Right lobe of liver (tissue), 6 donors: ENCODE measurements around the gene PLAAT4. TPM values are rescaled to one million over a fixed set of nuclear protein-coding genes. Genes with fewer than 3 reads are reported as not detected.
"Not testable (repeated sequence)": the region's sequence is repeated elsewhere in the genome, so short reads cannot be mapped to it uniquely, and the experiment has no call there.

Experiments
- ATAC-seq, 4 donors: fragments of 200-7000 bp; cut with Tn5 transposase; one replicate each; pipeline ENCODE4 v1.9.1; 2020; ENCODE audit warnings: mild to moderate bottlenecking in 4 of 4, moderate library complexity in 4 of 4
- DNase-seq, 3 donors: peaks; one replicate each; pipeline ENCODE4 v3.0.0-alpha.2; 2020
- H3K27ac ChIP-seq, 3 donors: fragments of 200-600 bp; one replicate each; pipeline ENCODE4 v1.8.0; 2022
- H3K27me3 ChIP-seq, 2 donors: fragments of 200-600 bp; one replicate each; pipeline ENCODE4 v1.8.0; 2022
- H3K36me3 ChIP-seq, 4 donors: fragments of 200-600 bp; sonication (generic) in 1 of 4; one replicate each; pipeline versions ENCODE4 v1.5.1 to v1.8.0; 2017 to 2022; ENCODE audit warnings: control low read depth in 1 of 4
- H3K4me1 ChIP-seq, 4 donors: fragments of 200-600 bp; sonication (generic) in 1 of 4; one replicate each; pipeline versions ENCODE4 v1.5.1 to v1.8.0; 2017 to 2022; ENCODE audit warnings: control low read depth in 1 of 4
- H3K4me3 ChIP-seq, 3 donors: fragments of 200-600 bp; one replicate each; pipeline ENCODE4 v1.8.0; 2022
- H3K9me3 ChIP-seq, 4 donors: fragments of 200-600 bp; sonication (generic) in 1 of 4; one replicate each; pipeline versions ENCODE4 v1.5.1 to v1.8.0; 2017 to 2022; ENCODE audit warnings: control low read depth in 1 of 4
- CTCF ChIP-seq, 4 donors: fragments of 200-600 bp in 3 of 4; fragments of 450-650 bp in 1 of 4; IDR thresholded peaks; one replicate each; pipeline versions ENCODE4 v1.5.1 to v1.8.0; 2016 to 2022; ENCODE audit warnings: antibody characterized with exemption in 4 of 4, mild to moderate bottlenecking in 2 of 4
- POLR2A ChIP-seq: fragments of 450-650 bp; IDR thresholded peaks from one replicate; pipeline ENCODE4 v1.6.1; 2017; ENCODE audit warnings: antibody characterized with exemption, mild to moderate bottlenecking
- WGBS: methylation state at CpG from one replicate; pipeline ENCODE4 v1.1.6; 2018; ENCODE audit warnings: low coverage, low lambda C conversion rate; ENCODE audit not compliant: insufficient coverage; ENCODE audit errors: missing lambda C conversion rate; 5-methylcytosine and 5-hydroxymethylcytosine counted together
- intact Hi-C, 2 donors: fragments of 100-400 bp; cut with DNase I; formaldehyde crosslinking; loops; one replicate each; pipeline versions ENCODE4 v1.11.2 to v1.14.1; 2022
- total RNA-seq, 6 experiments: library from RNA; depleted of rRNA in 2 of 6; stranded (reverse); fragments of >200 nt in 2 of 6; fragmentation: NEBNext Ultra II Directional in 3 of 6; extraction: Animal tissue kit (Norgen Biotek cat#: 25700) in 3 of 6; gene quantifications; one replicate each; pipeline versions ENCODE4 v1.1.0 to v1.2.4, GENCODE V29; 2016 to 2023
- donor health status: DM: no; HTN: yes; CAD: no.
- donor health status: DM: no; HTN: no; CAD: no.
- donor health status: DM: no; HTN: no; CAD: no.
- donor health status: DM: no; HTN: yes; CAD: no.
- donor health status: DM: no; HTN: yes; CAD: no.

The PLAAT4 gene
- total RNA-seq, 6 experiments from 2014 or later = 15.9 to 56.8 (median 47.0) TPM

GRCh38 chr11:63535734-63536133, 874 bp upstream of the PLAAT4 start:
- H3K4me1 ChIP-seq = peaks cover 3 to 19% (median 12%) of the 10 kb centered on the region in 4 donors
- no peak for TF ChIP-seq POLR2A
- no peak for TF ChIP-seq CTCF (IDR thresholded peaks at IDR 0.05)
- ATAC-seq (no peak), DNase-seq (no peak)
- no peaks in the 10 kb centered on the region for H3K9me3 ChIP-seq
- H3K27ac ChIP-seq = peak overlapping the region in 2 of 3 donors; percentile 84 to 92
- no CpG with 5 or more reads among the region's 1 CpG for WGBS
- H3K27me3 ChIP-seq = no peaks in the 10 kb centered on the region
- H3K36me3 ChIP-seq = peaks cover 0 to 2% (median 0%) of the 10 kb centered on the region in 4 donors
- no peak overlapping the region for H3K4me3 ChIP-seq
- intact Hi-C loops = no loop called here

GRCh38 chr11:63537293-63538101, 889 bp downstream of the PLAAT4 start:
- intact Hi-C loops = no loop called here
- DNase-seq = peak; percentile 69 to 88 (median 84)
- WGBS = 20% methylated on average over 7 of the region's 8 CpGs

GRCh38 chr11:63542506-63542905, 5.9 kb downstream of the PLAAT4 start:
- DNase-seq, H3K27ac ChIP-seq, H3K9me3 ChIP-seq, ATAC-seq, H3K4me3 ChIP-seq, H3K36me3 ChIP-seq, intact Hi-C loops, H3K27me3 ChIP-seq: not testable (repeated sequence)
- H3K4me1 ChIP-seq = peaks cover 0 to 11% (median 6%) of the 10 kb centered on the region in 4 donors
- WGBS = 69% methylated on average over 2 of the region's 2 CpGs

More at GRCh38 chr11:63537293-63538101, 889 bp downstream of the PLAAT4 start:
- Histone ChIP-seq H3K4me1 (peaks cover 0 to 19% (median 10%) of the 10 kb centered on the region in 4 donors), H3K36me3 (peaks cover 0 to 2% (median 0%) of the 10 kb centered on the region in 4 donors), H3K27me3 (no peaks in the 10 kb centered on the region), H3K9me3 (no peaks in the 10 kb centered on the region), H3K4me3 (peak overlapping the region; percentile 37 to 56 (median 53)), H3K27ac (peak overlapping the region; percentile 83 to 92 (median 84))
- TF ChIP-seq CTCF (IDR thresholded peaks at IDR 0.05) (no peak), POLR2A (peak; percentile 47)
- peak; percentile 84 to 90 (median 86) for ATAC-seq

- WGBS = 89% methylated on average over 2 of the region's 2 CpGs
Measured at GRCh38 chr11:63543711-63544110, 7.1 kb downstream of the PLAAT4 start.

More at GRCh38 chr11:63543711-63544110, 7.1 kb downstream of the PLAAT4 start:
- Histone ChIP-seq H3K36me3 (peaks cover 0 to 8% (median 0%) of the 10 kb centered on the region in 4 donors), H3K4me1 (no peaks in the 10 kb centered on the region), H3K4me3 (no peak overlapping the region), H3K27me3 (no peaks in the 10 kb centered on the region), H3K9me3 (no peaks in the 10 kb centered on the region), H3K27ac (no peak overlapping the region)
- ATAC-seq (no peak), DNase-seq (no peak)
- intact Hi-C loops = no loop called here
- no peak for TF ChIP-seq POLR2A
- no peak for TF ChIP-seq CTCF (IDR thresholded peaks at IDR 0.05)
